Psoas muscle (tissue), 8 donors: ENCODE results near the gene RRP12. TPM values are rescaled to one million over a fixed set of nuclear protein-coding genes. Genes with fewer than 3 reads are reported as not detected.

Experiments used
- ATAC-seq, 4 donors: fragments of 200-7000 bp; cut with Tn5 transposase; one replicate each; pipeline ENCODE4 v1.9.1; 2020; ENCODE audit warnings: moderate library complexity in 3 of 4, mild to moderate bottlenecking in 2 of 4
- DNase-seq, 2 donors: peaks; one replicate each; pipeline ENCODE4 v3.0.0-alpha.2; 2020
- H3K27ac ChIP-seq: fragments of 200-600 bp; one replicate; pipeline ENCODE4 v1.8.0; 2022
- H3K27me3 ChIP-seq, 3 donors: fragments of 200-600 bp in 1 of 3; one replicate each; pipeline versions ENCODE4 v1.6.1 to v1.8.0; 2013 to 2022; ENCODE audit warnings: low read length in 2 of 3, mild to moderate bottlenecking in 2 of 3, moderate library complexity in 1 of 3; ENCODE audit not compliant: insufficient read depth in 3 of 3
- H3K36me3 ChIP-seq, 2 donors: fragments of 200-600 bp in 1 of 2; one replicate each; pipeline versions ENCODE4 v1.6.1 to v1.8.0; 2013 to 2022; ENCODE audit warnings: low read depth in 1 of 2, mild to moderate bottlenecking in 1 of 2, moderate library complexity in 1 of 2; ENCODE audit not compliant: insufficient read depth in 1 of 2
- H3K4me1 ChIP-seq: fragments of 200-600 bp; one replicate; pipeline ENCODE4 v1.8.0; 2022
- H3K4me3 ChIP-seq: fragments of 200-600 bp; one replicate; pipeline ENCODE4 v1.8.0; 2022; ENCODE audit warnings: mild to moderate bottlenecking
- H3K9me3 ChIP-seq: fragments of 200-600 bp; one replicate; pipeline ENCODE4 v1.8.0; 2022
- WGBS, 3 donors: extraction: QIAGEN DNeasy Blood & Tissue Kit; methylation state at CpG; one replicate each; pipeline versions ENCODE4 v1.1.6 to v1.1.7; 2013; 5-methylcytosine and 5-hydroxymethylcytosine counted together
- intact Hi-C, 2 donors: fragments of 100-400 bp; cut with DNase I; formaldehyde crosslinking; loops; one replicate each; pipeline versions ENCODE4 v1.11.0 to v1.14.2; 2022
- polyA plus RNA-seq, 3 donors: library from polyadenylated mRNA; stranded (reverse); fragments of 200-250 nt; gene quantifications; one replicate each; pipeline ENCODE4 v1.2.3, GENCODE V29; 2013
- total RNA-seq, 4 donors: library from RNA; stranded (reverse); fragmentation: NEBNext Ultra II Directional in 2 of 4; extraction: Animal tissue kit (Norgen Biotek cat#: 25700) in 2 of 4; gene quantifications; one replicate each; pipeline versions ENCODE4 v1.2.1 to v1.2.4, GENCODE V29; 2021 to 2023
- TF ChIP-seq, protein P1 (sequence below): fragments of 200-600 bp; IDR thresholded peaks from one replicate; pipeline ENCODE4 v1.8.0; 2022; ENCODE audit warnings: antibody characterized with exemption
- donor health status: healthy with polysubstance abuse.
- donor health status: DM: no; HTN: no; CAD: no; lungs with moderate emphysema.
- donor health status: Bipolar disorder and iron deficiency.
- donor health status: healthy.
- donor health status: DM: yes; HTN: yes; CAD: no.
- donor health status: DM: no; HTN: no; CAD: no.
- donor health status: DM: no; HTN: no; CAD: no.
- donor health status: DM: yes; HTN: yes; CAD: no.

Gene RRP12
- total and polyA plus RNA-seq, 7 donors: 46.5 to 114 (median 76.4) TPM

DNA sequence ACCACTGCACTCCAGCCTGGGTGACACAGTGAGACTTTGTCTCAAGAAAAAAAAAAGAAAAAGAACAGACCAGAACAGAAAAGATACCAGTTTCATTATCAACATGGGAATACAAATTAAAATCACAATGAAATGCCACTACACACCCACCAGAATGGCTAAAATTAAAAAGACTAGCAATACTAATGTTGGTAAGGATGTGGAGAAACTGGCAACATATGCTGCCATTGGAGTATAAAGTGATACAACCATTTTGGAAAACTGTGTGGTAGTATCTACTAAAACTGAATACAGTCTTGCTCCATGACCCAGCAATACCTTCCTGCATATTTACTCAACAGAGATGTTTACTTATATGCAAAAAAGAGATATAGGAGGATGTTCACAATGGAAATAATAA is 2.9 kb upstream of the RRP12 start:
- Histone ChIP-seq H3K36me3 (peaks cover 0 to 6% of the 10 kb centered on the region in 2 donors), H3K9me3 (no peaks in the 10 kb centered on the region), H3K27me3 (no peaks in the 10 kb centered on the region), H3K4me1 (peaks cover 14% of the 10 kb centered on the region), H3K27ac (no peak overlapping the region), H3K4me3 (no peak overlapping the region)
- ATAC-seq: no peak
- TF ChIP-seq, protein P1, sequence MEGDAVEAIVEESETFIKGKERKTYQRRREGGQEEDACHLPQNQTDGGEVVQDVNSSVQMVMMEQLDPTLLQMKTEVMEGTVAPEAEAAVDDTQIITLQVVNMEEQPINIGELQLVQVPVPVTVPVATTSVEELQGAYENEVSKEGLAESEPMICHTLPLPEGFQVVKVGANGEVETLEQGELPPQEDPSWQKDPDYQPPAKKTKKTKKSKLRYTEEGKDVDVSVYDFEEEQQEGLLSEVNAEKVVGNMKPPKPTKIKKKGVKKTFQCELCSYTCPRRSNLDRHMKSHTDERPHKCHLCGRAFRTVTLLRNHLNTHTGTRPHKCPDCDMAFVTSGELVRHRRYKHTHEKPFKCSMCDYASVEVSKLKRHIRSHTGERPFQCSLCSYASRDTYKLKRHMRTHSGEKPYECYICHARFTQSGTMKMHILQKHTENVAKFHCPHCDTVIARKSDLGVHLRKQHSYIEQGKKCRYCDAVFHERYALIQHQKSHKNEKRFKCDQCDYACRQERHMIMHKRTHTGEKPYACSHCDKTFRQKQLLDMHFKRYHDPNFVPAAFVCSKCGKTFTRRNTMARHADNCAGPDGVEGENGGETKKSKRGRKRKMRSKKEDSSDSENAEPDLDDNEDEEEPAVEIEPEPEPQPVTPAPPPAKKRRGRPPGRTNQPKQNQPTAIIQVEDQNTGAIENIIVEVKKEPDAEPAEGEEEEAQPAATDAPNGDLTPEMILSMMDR: no peak
- intact Hi-C loops: loop anchor here in 1 of 2 donors (10.0 kb wide), 1 partner anchor 211 kb away; no protein-coding TSS in a partner anchor
- no peak for DNase-seq

DNA sequence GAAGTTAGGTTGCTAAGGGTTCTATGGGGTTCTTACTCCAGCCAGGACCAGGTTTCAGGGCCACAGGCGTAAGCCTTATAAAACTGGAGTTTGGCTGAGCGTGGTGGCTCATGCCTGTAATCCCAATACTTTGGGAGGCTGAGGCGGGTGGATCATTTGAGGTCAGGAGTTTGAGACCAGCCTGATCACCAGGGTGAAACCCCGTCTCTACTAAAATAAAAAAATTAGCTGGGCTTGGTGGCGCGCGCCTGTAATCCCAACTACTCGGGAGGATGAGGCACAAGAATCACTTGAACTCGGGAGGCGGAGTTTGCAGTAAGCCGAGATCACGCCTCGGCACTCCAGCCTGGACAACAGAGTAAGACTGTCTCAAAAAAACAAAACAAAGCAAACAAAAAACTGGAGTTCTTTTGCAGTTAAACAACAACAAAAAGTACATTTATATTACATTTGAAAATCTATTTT is 347 bp upstream of the RRP12 start:
- Histone ChIP-seq H3K27ac (peak overlapping the region; percentile 97), H3K4me3 (peak overlapping the region; percentile 96), H3K9me3 (no peaks in the 10 kb centered on the region), H3K36me3 (peaks cover 0 to 27% of the 10 kb centered on the region in 2 donors), H3K4me1 (peaks cover 14% of the 10 kb centered on the region), H3K27me3 (no peaks in the 10 kb centered on the region)
- WGBS, 3 donors: 64 to 65% (median 65%) methylated on average over 13 of the region's 13 CpGs
- DNase-seq (no peak), ATAC-seq (no peak)
- intact Hi-C loops: loop anchor here in 1 of 2 donors (10.0 kb wide), 1 partner anchor 213 kb away; no protein-coding TSS in a partner anchor
- TF ChIP-seq, protein P1: no peak

DNA sequence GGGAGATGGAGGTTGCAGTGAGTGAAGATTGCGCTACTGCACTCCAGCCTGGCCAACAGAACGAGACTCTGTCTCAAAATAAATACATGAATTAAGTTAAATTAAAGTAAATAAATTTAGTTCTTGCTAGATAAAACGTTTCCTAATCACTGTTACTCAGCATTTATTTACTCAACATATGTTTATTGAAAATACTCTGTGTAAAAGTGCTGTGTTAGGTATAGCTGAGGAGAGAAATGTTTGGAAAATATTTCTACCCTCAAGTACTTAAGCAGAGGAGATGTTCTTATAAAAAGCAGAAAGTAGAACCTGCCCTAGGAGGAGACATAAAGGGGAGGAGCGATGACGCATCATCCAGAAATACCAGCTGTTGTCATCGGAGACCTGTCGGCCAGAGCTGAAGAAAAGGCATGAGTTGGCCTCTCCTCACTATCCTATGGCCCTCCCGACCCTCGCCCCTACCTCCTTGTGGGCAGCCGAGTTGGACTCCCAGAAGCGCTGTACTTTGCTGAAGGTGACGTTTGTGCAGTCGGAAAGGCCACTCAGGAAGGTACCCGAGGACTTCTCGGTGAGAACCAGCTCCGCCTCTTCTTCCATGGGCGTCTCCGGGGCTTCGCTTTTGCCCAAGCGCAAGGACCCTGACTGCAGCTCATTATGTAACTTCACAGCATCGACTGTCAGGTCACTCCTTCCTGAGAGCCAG is 1.1 kb downstream of the RRP12 start:
- H3K4me1 ChIP-seq: peaks cover 14% of the 10 kb centered on the region
- H3K36me3 ChIP-seq: peaks cover 2 to 42% of the 10 kb centered on the region in 2 donors
- ATAC-seq: peak; percentile 85 to 91 (median 86)
- 18 to 26% (median 24%) methylated on average over 20 to 21 of the region's 21 CpGs for whole genome bisulfite sequencing, 3 donors
- H3K27ac ChIP-seq: peak overlapping the region; percentile 97
- intact Hi-C loops: loop anchor here in 1 of 2 donors (10.0 kb wide), 1 partner anchor 215 kb away; no protein-coding TSS in a partner anchor
- peak; percentile 51 to 78 for DNase-seq
- peak overlapping the region; percentile 96 for H3K4me3 ChIP-seq
- H3K9me3 ChIP-seq: no peaks in the 10 kb centered on the region
- TF ChIP-seq, protein P1: no peak
- no peaks in the 10 kb centered on the region for H3K27me3 ChIP-seq

DNA sequence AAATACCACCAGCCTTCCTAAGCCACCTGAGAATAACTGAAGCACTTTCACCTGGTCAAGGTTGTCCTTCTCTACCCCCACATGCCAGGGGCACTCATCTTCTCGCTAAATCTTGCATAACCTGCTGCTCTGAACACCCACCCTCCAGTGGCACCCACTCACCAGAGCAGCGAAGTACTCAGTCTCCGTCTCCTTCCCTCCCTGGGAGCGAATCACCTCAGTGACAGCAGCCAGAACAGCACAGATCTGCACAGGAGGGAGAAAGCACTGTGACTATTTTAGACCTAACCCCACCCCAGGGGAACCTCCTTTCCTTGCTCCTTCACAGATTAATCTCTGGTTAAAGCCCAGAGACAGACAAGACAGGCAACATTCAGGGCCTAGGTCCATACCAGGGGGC is 5.1 kb downstream of the RRP12 start:
- no peak for ATAC-seq
- H3K4me1 ChIP-seq: peaks cover 14% of the 10 kb centered on the region
- H3K27ac ChIP-seq: no peak overlapping the region
- intact Hi-C loops: no loop called here
- no peak for DNase-seq
- TF ChIP-seq, protein P1: no peak
- H3K36me3 ChIP-seq: peaks cover 6 to 82% of the 10 kb centered on the region in 2 donors
- H3K27me3 ChIP-seq: no peaks in the 10 kb centered on the region
- WGBS, 3 donors: 74 to 100% (median 75%) methylated on average over 4 of the region's 4 CpGs
- no peaks in the 10 kb centered on the region for H3K9me3 ChIP-seq
- no peak overlapping the region for H3K4me3 ChIP-seq
